GM19025 (cell line): ENCODE data around the gene FGD6.
"Not testable (repeated sequence)": the region's sequence is repeated elsewhere in the genome, so short reads cannot be mapped to it uniquely, and the experiment has no call there.

Experiments used
- ATAC-seq: cut with Tn5 transposase; IDR thresholded peaks from one replicate; pipeline ENCODE4 v1.9.1; 2021; ENCODE audit warnings: mild to moderate bottlenecking, low read depth, moderate library complexity; ENCODE audit not compliant: unreplicated experiment

Gene FGD6

DNA sequence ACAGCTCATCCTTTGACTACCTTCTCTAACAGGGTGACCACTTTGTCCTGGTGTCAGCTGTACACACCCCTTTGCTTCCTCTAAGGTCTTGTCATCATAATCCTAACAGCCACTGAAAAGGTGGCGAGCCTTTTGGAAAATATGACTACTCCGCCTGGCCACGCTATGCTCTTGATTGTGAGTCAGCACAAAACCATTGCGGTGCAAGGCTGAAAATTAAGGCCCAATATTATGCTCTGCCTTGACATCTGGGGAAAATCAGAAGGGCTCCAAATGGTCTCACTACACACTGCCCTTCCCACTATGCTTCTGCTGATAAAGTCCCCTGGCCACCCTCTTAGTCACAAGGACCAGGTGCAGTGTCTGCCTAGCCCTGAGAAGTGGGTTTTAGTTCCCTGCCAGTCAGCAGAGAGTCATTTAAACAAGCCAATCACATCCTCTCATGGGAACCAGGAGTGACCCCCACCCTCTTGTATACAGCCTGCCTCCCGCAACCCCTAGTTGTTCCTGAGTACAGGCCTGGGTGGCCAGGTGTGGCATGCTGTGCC, 34.3 kb downstream of the FGD6 start:
- no peak for ATAC-seq

DNA sequence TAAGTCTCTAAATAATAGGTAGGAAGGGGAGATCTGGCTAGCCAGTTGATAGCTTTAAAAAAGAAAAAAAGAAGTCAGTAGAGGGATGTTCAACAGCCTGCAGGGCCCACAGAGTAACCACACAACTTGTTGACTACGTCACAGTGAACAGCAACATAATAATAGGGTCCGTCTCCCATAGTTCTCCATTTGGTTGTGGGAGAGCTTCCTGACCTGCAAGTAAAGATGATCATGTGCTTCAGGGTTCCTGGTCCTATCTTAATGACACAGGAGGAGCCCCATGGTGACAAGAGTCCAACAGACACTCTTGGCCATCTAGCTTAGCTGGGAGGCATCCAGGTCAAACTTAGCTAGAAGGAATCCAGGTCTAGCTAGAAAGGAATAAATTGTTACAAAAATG, 36.2 kb downstream of the FGD6 start:
- no peak for ATAC-seq

DNA sequence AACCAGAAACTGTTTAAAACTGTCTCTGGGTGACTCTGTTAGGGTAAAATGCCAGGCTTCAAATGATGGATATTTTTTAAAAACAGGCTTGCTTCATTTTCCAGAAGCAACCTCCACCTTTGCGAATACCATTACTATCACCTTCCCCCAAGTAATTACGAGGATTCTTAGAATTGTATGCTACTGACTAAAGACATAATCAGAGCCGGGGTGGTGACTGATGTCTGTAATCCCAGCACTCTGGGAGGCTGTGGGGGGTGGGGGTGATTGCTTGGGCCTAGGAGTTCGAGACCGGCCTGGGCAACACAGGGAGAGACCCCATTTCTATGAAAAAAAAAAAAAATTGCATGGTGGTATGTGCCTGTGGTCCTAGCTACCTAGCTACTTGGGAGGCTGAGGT, 38.3 kb downstream of the FGD6 start:
- ATAC-seq, result no peak

DNA sequence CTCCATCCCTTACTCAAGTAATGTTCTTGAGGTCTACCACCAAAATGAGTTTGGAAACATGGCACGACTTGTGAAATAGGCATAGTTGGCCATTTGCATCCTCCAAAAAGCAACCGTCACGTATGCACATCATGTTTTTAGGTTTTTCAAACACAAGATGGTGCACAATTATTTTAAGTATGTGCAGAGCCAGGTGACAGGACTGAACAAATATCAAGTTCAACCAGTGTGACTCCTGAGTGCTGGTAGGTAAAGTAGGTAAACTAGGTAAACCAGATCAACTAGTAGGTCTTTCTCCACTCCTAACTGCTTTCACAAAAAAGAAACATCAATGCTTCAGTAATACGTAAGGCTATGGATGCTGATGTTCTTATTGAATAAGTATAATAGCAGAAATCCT, 39.1 kb downstream of the FGD6 start:
- no peak for ATAC-seq

DNA sequence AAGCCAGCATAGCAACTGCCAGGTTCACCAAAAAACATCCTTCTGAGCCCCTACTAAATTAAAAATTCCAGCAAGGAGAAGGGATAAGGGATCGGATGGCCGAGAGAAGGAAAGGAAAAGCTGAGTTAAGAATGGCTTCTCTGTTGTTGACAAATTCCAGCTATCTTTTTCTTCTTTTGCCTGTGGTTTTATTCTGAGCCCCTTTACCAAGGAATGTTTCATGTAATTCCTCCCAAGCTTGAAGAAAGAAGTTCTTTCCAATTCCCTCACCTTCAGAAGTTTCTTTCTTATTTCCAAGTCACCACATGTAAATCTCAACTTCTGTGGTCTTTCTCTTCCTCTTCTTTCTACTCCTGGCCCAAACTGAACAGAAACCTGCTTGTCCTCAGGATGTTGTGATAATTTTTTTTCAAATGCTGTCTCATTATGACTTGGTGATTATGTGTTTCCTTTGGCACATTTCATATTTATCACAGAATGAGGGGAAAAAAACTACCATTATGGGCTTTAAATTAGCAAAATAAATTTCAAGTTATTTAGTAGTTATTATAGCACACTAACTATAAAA, 40.0 kb downstream of the FGD6 start:
- ATAC-seq, result no peak

DNA sequence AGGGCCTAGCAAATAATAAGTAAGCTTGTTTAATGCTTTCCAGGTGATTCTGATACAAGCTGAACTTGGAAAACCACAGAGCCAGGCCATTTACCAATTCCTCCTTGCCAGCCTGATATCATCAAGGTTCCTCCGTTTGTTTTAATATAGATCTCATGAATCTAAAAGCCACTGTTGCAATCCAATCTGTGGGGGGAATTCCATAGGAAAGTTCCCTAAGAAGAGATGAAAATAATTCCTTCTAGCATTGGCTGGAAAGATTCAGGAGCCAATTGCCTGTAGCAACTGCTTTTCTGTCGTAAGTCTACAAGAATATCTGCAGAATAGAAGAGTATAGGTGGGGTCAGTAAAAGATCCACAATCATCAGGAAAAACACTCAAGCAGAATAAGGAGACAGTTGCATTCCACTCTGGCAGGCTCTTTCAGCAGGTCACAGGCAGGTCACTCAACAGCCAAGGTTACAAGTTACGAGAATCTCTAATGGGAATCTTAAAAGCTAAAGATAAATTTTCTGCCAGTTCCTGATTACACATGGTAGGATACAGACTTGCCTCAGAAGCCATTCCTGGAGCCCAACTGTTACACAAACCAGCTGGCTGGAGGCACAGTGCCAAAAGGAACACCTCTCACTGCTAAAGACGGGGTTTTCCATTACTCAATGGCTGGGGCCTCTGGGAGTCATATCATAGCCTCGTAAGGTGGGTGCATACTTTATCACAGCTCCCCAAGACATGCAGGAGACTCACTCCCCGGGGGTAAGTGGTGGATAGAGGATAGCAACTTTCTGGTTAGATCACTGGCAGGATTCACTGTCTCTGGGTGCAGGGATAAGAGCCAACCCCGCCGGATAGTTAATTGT, 43.6 kb downstream of the FGD6 start:
- ATAC-seq, result no peak

DNA sequence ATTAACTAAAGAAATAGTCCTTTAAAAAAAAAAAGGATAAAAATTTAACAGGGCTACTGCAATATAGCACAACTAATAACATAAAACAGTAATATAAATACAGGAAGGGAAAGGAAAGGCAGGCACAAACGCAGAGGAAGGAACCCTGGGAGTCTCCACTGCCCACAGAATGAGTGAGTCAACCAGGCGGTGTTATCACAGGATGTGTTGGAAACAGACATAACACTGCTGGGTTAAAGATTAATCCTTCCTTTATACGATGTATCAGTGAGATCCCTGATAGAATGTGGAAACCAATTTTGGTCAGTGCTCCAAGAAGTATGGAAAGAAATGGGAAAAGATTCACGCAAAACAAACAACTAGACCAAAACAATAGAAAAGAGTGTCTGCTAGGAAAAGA, 47.9 kb downstream of the FGD6 start:
- no peak for ATAC-seq

DNA sequence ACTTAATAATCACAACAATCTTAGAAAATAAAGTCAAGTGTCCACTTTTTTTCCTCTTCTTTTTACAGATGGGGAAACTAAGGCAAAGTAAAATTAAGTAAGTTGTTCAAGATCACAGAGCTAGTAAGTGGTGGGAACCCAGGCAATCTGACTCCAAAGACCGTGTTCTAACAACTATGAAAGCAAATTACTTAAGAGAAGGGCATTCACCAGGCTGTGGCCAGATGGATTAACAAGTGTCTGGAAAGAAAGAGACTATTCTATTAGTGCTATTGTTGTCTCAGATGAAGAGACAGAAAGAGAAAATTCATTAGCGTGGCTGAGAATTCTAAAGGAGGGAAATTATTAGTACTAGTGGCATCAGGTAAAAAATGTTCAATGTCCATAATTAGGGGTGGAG, 48.5 kb downstream of the FGD6 start:
- ATAC-seq, result no peak

DNA sequence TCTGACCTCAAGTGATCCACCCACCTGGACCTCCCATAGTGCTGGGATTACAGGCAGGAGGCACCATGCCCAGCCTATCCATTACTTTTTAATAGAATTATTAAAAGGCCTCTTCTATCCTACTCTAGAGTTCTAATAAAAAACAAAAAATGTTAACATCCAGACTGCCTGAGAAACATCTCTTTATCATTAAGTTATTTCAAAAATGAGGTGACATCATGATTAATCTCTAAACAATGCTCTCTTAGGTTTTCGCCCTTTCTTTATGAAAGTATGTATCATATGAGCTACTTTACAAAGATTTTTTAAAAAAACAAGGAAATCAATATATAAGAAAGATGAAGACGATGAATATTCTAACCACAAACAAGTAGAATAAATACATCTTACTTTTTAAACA, 52.6 kb downstream of the FGD6 start:
- ATAC-seq, result no peak

DNA sequence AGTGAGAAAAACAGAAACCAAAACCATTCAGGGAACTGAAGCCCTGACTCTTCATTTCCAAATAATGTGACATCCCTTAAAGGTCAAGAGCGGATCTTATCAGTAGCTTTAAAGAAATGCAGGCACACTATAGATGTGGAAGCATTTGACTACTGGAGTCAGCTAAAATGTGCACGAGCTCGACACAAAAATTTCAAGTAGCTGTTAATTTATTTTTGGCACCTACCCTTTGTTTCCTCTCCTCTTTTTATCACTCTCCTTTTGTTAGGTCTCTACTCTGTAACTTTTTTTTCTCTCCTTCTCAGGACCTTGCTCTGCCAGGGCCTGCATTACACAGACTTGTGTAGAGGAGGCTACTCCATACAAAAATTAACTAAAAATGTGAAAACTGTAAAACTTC, 58.3 kb downstream of the FGD6 start:
- ATAC-seq, result no peak

DNA sequence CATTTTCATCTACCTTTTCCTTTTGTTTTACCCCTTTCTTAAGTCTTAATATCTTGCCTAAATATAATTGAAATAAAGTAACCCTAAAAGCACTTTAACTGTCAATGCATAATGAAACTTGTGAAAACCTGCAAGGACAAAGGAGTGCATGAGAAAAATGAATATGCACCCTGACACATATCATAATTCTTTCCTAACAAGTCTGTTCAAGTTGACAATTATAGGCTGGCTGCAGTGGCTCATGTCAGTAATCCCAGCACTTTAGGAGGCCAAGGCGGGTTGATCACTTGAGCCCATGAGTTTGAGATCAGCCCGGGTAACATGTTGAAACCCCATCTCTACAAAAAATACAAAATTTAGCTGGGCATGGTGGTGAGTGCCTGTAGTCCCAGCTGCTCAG, 65.4 kb downstream of the FGD6 start:
- no peak for ATAC-seq

DNA sequence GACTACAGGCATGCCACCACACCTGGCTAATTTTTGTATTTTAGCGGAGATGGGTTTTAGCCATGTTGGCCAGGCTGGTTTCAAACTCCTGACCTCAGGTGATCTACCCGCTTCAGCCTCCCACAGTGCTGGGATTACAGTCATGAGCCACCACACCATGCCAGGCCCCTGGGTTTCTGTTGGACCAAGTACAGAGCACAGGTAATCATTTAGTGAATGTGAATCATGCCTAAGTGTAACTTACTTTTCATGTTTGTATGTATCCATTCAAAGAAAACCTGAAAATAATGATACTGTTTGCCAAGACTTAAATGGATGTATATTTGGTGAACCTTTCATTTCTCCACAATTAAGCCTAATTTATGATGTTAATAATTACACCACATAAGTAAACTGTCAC, 65.9 kb downstream of the FGD6 start:
- ATAC-seq, result no peak

DNA sequence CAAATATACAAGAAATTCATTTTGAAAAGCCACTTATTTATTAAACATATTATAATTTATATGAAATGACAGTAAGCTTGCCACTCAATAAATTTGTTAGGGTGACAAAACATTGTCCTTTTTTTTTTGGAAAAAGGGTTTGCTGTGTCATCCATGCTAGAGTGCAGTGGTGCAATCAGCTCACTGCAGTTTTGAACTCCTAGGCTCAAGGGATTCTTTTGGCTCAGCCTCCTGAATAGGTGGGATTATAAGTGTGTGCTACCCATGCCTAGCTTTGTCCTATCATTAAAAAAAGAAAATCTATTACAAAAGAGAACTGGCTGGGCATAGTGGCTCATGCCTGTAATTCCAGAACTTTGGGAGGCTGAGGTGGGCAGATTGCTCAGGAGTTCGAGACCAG, 66.8 kb downstream of the FGD6 start:
- ATAC-seq, result no peak

DNA sequence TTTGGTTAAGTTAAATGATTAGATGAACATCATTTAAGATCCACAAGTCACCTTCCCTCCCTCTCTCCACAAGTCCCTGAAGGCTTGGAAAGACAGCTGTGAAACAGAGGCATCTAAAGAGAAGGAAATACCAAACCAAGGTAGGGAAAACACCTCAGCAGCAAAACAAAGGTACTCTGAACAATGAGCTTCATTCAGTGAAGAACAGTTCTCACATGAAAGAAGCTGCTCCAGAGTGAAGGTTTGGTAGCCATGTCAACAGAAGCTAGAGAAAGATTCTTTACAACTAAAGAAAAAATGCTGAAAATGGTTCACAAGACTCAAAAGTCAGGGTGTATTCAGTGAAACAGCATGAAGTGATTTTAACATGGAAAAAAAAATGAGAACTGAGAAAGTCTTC, 69.4 kb downstream of the FGD6 start:
- ATAC-seq, result no peak

DNA sequence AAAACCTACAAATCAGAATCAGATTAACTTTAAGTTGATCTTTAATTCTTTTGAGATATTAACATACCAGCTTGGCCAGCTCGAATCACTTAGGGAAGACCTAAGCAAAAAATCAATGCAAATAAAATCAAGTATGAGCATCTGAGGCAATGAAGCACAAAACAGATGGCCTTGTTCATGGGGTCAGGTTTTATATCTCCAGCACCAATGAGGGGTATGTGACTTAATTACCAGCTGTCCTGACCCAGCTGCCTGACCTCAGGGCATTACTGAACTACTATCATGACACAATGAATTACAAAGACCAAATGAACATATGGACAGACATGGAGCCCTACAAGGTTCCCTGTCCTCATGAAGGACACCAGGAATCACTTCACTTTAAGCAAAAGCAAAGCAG, 70.5 kb downstream of the FGD6 start:
- ATAC-seq, result no peak

DNA sequence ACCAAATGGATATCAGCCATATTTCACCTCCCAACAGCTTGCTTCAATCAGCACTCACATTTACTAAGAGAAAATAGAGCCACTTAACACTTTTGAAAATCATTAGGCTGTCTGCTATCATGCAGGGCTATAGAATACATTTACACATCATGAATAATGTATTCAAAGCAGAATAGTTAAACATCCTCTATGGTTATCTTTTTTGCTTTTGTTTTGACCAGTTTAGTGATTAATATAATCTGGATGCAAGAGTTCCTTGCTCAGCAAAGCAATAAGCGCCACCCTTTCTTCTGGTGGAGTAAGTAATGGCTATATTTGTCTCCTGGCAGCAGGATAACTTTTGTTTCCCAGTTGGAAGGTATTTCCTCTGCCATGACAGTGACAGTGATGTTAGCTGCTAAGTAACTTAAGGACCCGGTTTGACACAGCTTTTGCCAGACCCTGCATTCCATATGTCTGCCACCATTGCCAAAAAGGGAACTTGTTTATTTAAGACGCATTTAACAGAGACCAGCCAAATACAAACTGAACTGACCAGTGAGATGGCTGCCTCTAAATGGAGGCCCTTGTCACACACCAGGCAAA, 73.6 kb downstream of the FGD6 start:
- ATAC-seq, result no peak

DNA sequence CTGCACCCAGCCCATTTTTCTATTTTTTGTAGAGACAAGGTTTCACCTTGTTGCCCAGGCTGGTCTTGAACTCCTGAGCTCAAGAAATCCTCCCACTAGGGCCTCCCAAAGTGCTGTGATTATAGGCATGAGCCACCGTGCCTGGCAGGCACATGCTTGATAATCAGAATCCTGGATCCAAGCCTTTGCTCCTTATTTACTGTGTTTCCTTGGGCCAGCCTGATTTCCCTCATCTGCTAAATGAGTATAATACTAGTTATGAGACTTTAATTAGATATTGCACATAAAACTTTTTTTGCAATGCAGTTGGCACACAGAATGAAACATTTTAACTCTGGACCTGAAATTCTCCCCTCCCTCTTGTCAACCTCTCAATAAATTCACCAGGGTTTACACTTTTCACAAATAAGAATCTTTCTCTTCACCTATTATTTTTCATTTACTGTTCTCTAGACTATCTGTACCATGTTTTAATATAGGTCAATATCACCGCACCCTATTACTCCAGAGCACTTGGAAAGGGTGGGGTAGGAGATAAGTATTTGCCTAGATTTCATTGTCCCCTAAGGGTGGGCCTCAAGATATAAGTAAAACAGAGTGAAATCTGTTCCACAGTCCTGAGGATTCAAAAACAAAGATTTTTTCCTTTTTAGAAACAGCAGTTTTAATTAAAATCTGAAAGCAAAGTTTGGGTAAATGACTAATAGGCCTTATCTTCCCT, 74.7 kb downstream of the FGD6 start:
- ATAC-seq, result no peak

DNA sequence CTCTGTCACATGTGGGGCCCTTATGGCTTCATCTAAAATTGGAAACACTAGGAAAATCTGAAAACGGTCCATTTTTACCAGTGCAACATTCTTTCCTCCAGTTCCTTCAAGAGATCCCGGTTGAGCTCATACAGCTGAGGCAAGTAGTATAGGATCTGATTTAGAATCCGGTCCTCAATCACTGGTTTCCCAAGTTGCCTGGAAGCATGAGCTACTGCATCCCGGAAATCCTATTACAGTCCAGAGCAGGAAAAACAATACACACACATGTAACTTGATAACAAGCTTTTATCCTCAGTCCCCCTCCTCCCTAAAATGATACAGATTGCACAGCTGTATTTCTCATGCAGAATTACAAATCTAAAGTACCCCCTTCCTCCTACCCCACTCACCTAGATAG, 76.0 kb downstream of the FGD6 start:
- no peak for ATAC-seq

DNA sequence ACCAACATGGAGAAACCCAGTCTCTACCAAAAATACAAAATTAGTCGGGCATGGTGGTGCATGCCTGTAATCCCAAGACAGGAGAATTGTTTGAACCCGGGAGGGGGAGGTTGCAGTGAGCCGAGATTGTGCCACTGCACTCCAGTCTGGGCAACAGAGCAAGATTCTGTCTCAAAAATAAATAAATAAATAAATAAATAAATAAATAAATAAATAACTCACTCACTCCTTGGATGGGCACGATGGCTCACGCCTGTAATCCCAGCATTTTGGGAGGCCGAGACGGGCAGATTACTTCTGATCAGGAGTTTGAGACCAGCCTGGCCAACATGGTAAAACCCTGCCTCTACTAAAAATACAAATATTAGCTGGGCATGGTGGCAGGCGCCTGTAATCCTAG, 79.2 kb downstream of the FGD6 start:
- ATAC-seq, result not testable (repeated sequence)

DNA sequence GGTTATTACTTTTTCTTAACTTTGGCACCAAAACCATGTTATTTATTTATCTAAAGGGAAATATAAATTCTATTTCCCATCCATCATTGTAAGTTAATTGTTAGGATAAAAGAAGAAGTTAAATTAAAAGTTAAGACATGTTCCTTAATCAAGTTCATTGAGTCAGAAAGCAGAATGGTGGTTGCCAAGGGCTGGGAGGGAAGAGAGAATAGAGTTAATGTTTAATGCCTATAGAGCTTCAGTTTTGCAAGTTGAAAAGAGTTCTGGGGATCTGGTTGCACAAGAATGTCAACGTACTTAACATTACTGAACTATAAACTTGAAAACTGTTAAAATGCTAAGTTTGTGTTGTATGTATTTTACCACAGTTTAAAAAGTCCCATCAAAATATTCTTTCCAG, 80.7 kb downstream of the FGD6 start:
- no peak for ATAC-seq

DNA sequence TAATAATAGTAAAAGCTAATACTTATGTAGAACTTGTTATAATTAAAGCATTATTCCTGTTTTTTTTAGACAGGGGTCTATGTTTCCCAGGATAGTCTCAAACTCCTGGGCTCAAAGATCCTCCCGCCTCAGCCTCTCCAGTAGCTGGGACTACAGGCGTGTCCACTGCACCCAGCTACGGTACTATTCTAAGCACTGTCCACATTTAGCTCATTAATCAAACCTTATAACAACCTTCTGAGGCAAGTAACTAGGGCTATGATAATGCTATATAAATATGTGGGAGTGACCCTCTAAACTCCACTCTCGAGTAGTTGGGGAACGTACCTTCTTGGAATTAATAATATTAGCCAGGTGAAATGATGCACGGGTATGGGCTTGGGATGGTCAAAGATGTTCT, 83.2 kb downstream of the FGD6 start:
- no peak for ATAC-seq
